NK-92 (cell line): Measurements from ENCODE around the gene WDR36.

Experiments used
- DNase-seq: peaks from one replicate; lab custom pipeline; 2025; ENCODE audit not compliant: unreplicated experiment; lab: John Stamatoyannopoulos, UW

WDR36 gene

GRCh38 chr5:111099058-111099778 lies 7.1 kb downstream of the WDR36 start:
- DNase-seq, result no peak

DNA sequence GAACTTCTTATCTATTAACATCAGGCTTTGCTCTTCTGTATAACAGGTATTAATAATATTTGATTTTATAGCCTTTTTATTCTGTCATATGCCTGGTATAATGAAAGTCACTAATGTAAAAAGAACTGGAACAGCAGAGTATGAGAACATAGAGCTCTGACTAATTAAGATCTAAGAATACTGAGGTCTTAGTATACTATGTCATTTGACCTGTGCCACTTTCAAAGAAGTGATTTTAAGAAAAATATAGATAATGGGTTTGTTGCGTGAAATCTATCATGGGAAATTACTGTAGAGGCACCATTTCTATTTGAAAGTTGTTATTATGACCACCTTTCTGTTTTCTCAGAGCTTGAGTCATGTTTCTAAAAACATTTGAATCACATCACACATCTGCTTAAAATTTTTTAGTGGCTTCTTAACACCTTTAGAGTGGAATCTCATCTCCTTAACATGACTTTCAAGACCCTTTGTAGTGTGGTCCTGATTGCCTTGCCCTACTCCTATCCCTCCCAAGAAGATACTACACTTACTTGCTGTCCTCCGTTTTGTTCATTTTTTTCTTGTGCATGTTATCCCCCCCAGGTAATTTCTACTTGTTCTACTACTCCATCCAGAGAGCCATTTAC lies 14.3 kb downstream of the WDR36 start:
- no peak for DNase-seq

- DNase-seq, result no peak
These were observed 15.2 kb downstream of the WDR36 start for GRCh38 chr5:111107371-111107770.

GRCh38 chr5:111111956-111112355 lies 19.8 kb downstream of the WDR36 start:
- no peak for DNase-seq

DNA sequence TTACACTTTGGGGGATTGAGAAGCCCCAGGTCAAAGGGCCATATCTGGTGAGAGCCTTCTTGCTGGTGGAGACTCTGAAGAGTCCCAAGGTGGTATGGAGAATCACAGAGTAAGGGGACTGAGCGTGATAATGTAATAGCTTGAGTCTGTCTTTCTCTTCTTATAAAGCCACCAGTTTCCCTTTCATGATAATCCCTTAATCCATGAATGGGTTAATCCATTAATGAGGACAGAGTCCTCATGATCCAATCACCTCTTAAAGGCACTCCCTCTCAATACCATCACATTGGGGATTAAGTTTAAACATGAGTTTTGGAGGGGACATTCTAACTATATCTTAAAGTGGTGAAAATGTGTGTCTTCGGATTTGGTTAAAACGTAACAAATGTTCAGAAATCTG lies 21.5 kb downstream of the WDR36 start:
- no peak for DNase-seq

DNA sequence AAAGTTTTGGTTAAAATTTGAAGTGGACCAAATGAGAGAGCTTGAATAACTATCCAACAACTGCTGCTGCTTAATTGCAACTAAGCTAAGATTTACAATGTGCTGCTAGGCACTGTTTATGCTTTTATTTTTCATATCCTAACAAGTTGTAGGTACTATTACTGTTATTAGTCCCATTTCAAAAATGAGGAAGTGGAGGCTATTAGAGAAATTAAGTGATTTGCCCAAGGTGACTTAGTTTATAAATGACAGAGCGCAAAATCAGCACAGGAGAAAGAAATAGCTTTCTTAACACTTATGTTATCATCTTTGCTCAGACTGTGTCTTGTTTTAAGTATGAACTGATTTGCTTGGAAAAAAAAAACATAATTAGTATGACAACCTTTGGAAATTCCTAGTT lies 23.1 kb downstream of the WDR36 start:
- DNase-seq, result no peak

DNA sequence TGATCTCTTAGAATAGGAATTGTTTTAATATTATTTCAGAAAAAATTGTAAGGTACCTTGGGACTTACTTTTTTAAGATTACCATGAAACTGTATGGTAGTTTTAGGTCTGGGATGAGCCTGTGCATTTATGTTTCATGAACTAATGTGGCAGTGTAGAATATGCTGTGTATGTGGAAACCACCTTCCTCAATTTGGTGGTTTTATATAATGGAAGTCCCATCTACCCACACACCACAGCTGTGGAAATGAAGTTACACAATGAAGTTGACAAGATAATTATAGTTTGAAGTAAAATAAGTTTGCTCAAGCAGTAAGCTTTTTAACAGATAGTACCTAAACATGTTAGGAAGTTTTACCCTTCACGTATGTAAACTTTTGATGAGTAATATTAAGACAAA lies 24.4 kb downstream of the WDR36 start:
- no peak for DNase-seq

- DNase-seq, result no peak
These were observed 25.0 kb downstream of the WDR36 start for GRCh38 chr5:111117136-111117535.

GRCh38 chr5:111119221-111119620 lies 27.1 kb downstream of the WDR36 start:
- no peak for DNase-seq

GRCh38 chr5:111119856-111120255 lies 27.7 kb downstream of the WDR36 start:
- DNase-seq, result no peak

DNA sequence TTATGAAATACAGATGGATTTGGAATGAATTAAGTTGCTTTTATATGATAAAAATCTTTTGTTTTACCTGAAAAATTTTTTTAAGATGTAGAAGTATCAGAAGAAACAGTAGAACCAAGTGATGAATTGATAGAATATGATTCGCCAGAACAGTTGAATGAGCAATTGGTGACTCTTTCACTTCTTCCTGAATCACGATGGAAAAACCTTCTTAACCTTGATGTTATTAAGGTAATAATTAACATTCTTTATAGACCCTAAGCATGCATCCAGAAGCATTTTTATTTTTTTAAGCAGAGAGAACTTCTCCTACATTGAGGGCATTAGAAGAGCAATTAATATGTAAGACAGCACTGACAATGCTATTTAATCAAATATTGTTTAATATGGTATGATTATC lies 28.8 kb downstream of the WDR36 start:
- no peak for DNase-seq

- DNase-seq, result no peak
These were observed 29.8 kb downstream of the WDR36 start for GRCh38 chr5:111121926-111122325.

- DNase-seq, result no peak
These were observed 30.2 kb downstream of the WDR36 start for GRCh38 chr5:111122398-111122797.

GRCh38 chr5:111124793-111125192 lies 32.6 kb downstream of the WDR36 start:
- no peak for DNase-seq

GRCh38 chr5:111126896-111127295 lies 34.7 kb downstream of the WDR36 start:
- DNase-seq, result no peak

GRCh38 chr5:111127453-111128195 lies 35.5 kb downstream of the WDR36 start:
- DNase-seq, result no peak

DNA sequence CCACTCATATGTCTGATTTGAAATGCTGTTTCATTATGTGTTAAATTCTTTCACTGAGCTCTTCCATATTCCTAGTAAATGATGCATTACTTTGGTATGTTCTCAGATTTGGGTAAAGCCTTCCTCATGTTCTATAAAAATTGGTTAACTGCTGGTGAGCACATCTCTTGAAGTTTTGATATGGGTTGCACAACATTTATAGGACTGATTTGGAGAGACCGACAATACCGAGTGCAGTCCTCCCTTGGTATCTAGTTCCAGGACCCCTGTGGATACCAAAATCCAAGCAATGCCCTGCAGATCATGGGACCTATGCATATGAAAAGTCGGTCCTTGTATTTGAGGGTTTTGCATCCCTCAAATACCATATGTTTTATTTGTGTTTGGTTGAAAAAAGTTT lies 37.8 kb downstream of the WDR36 start:
- DNase-seq, result no peak

GRCh38 chr5:111131356-111131755 lies 39.2 kb downstream of the WDR36 start:
- no peak for DNase-seq

GRCh38 chr5:111132076-111132475 lies 39.9 kb downstream of the WDR36 start:
- DNase-seq, result no peak

GRCh38 chr5:111132731-111133435 lies 40.7 kb downstream of the WDR36 start:
- DNase-seq, result no peak

DNA sequence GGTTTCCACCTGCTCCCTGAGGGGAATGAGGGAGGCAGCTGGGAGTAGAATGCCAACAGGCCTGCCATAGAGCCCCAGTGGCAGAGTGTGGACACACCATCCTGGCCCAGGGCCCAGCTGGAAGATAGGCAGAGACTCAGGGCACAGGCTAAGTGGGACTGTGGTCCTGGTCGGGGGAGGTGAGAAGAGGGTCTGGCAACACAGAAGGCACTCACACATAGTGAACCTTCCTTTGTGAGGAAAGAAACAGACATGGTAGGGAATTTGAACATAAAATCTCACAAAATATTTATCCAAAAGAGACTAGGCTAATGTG lies 41.2 kb downstream of the WDR36 start:
- no peak for DNase-seq

- no peak for DNase-seq
These were observed 41.9 kb downstream of the WDR36 start for GRCh38 chr5:111134087-111134486.
